GM18909 (cell line): ENCODE measurements around the gene RSRP1.
A peak's percentile ranks its signal among the peaks of the same experiment; 100 is the strongest.
"Not testable (repeated sequence)": the region's sequence is repeated elsewhere in the genome, so short reads cannot be mapped to it uniquely, and the experiment has no call there.

Source experiments
- ATAC-seq: cut with Tn5 transposase; IDR thresholded peaks from one replicate; pipeline ENCODE4 v1.9.1; 2021; ENCODE audit warnings: mild to moderate bottlenecking; ENCODE audit not compliant: unreplicated experiment, poor library complexity

RSRP1 gene

GRCh38 chr1:25247024-25247828 lies at the start of gene RSRP1:
Gene RSRP1 (minus strand): TSS chr1:25247454. CDS start chr1:25246963, 491 bp downstream.
- peak; percentile 85 for ATAC-seq

- not testable (repeated sequence) for ATAC-seq
Measured at GRCh38 chr1:25296501-25296900, 49.2 kb upstream of the RSRP1 start.

GRCh38 chr1:25294889-25295826 lies 47.9 kb upstream of the RSRP1 start:
- ATAC-seq: not testable (repeated sequence)

- ATAC-seq: not testable (repeated sequence)
Measured at GRCh38 chr1:25293426-25293825, 46.2 kb upstream of the RSRP1 start.

GRCh38 chr1:25290043-25290442 lies 42.8 kb upstream of the RSRP1 start:
- not testable (repeated sequence) for ATAC-seq

- not testable (repeated sequence) for ATAC-seq
Measured at GRCh38 chr1:25288573-25289101, 41.4 kb upstream of the RSRP1 start.

GRCh38 chr1:25287164-25287563 lies 39.9 kb upstream of the RSRP1 start:
- ATAC-seq: not testable (repeated sequence)

- ATAC-seq: not testable (repeated sequence)
Measured at GRCh38 chr1:25285862-25286261, 38.6 kb upstream of the RSRP1 start.

GRCh38 chr1:25279693-25280111 lies 32.4 kb upstream of the RSRP1 start:
- ATAC-seq: not testable (repeated sequence)

- not testable (repeated sequence) for ATAC-seq
Measured at GRCh38 chr1:25278790-25279189, 31.5 kb upstream of the RSRP1 start.

- not testable (repeated sequence) for ATAC-seq
Measured at GRCh38 chr1:25278358-25278757, 31.1 kb upstream of the RSRP1 start.

GRCh38 chr1:25277295-25277694 lies 30.0 kb upstream of the RSRP1 start:
- not testable (repeated sequence) for ATAC-seq

GRCh38 chr1:25275648-25276047 lies 28.4 kb upstream of the RSRP1 start:
- ATAC-seq: not testable (repeated sequence)

- ATAC-seq: not testable (repeated sequence)
Measured at GRCh38 chr1:25272238-25272637, 25.0 kb upstream of the RSRP1 start, which contains the start of gene RHD. Gene RHD (plus strand): TSS chr1:25272509. CDS start chr1:25272548, 39 bp downstream.

GRCh38 chr1:25268143-25268760 lies 21.0 kb upstream of the RSRP1 start:
- not testable (repeated sequence) for ATAC-seq

- peak; percentile 86 for ATAC-seq
Measured at GRCh38 chr1:25267288-25268142, 20.3 kb upstream of the RSRP1 start.

GRCh38 chr1:25266554-25267287 lies 19.5 kb upstream of the RSRP1 start:
- peak; percentile 25 for ATAC-seq

GRCh38 chr1:25260336-25260735 lies 13.1 kb upstream of the RSRP1 start:
- not testable (repeated sequence) for ATAC-seq
